ENCODE data around the gene FBXL17. TPM values are rescaled to one million over a fixed set of nuclear protein-coding genes. Genes with fewer than 3 reads are reported as not detected.

Gene FBXL17
- total and polyA plus RNA-seq, 9 of the 15 experiments (the other 6 are each of a cell fraction or from before 2014, with no cell fraction given), result 0.32 to 5.4 (median 1.8) TPM

DNA sequence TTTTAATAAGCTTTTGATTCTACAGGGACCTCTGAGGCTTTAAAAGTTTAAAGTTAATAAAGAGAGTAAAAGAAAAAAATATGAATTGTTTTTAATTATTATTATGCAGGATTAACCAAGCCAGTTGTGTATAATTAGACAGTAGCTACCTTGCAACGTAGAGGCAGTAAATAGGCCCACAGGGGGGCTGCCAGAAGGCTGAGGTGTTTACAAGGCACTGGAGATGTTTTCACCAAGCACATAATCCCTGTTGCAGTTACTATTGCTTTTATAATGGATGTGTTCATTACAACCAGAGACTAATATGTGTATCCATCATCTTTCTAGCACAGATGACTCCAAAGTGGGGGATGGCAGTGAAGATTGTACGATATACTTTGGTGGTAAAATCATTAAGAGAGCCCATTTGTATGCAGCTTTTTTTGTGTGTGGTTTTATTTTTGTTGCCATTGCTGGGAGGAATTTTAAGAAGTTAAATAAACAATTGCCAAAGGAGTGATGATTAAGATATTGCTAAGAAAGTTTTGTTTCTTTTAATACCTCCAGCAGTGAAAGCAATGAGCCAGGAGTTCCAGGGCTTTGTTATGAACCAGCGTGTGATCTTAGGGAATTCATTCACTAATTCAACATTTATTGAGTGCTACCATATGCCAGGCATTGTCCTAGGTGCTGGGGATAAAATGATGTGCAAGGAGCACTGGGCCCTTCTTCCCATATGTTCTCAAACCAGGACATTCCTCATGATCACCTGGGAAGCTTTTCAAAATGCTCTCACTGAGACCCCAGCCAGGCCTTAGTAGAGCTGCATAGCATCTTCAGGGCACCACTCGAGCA lies 572.5 kb downstream of the FBXL17 start (continued):
- TF ChIP-seq ZBTB11 (CRISPR knock-in tag; IDR thresholded peaks at IDR 0.05) (no peak), RHOXF2B (CRISPR knock-in tag; conservative IDR thresholded peaks at IDR 0.05) (no peak)

Small RNA genes lying within 50 kb of the gene (small RNA-seq; reads per million reads assigned to genes)
- not detected for gene RN7SKP122

Data from K562 (cell line).